Activated naive CD4-positive, alpha-beta T cell treated with anti-CD3 and anti-CD28 coated beads, Interleukin-2, amount 50 U/mL, for 16 hours (primary cell): ENCODE data around the gene SURF1.
"Not testable (repeated sequence)": the region's sequence is repeated elsewhere in the genome, so short reads cannot be mapped to it uniquely, and the experiment has no call there.

Experiments used
- DNase-seq: peaks from one replicate; pipeline ENCODE4 v3.0.0-alpha.2; 2020

Gene SURF1

GRCh38 chr9:133382507-133383141, 26.3 kb upstream of the SURF1 start:
- DNase-seq: no peak

GRCh38 chr9:133380734-133381133, 24.4 kb upstream of the SURF1 start:
- DNase-seq: no peak

- DNase-seq: no peak
These were observed 23.1 kb upstream of the SURF1 start for GRCh38 chr9:133379153-133380086.

- DNase-seq: no peak
These were observed 22.2 kb upstream of the SURF1 start for GRCh38 chr9:133378408-133378962.

- no peak for DNase-seq
These were observed 21.5 kb upstream of the SURF1 start for GRCh38 chr9:133377721-133378216.

- DNase-seq: not testable (repeated sequence)
These were observed 21.0 kb upstream of the SURF1 start for GRCh38 chr9:133377280-133377679.

GRCh38 chr9:133375724-133376654, 19.7 kb upstream of the SURF1 start, which contains the start of the genes STKLD1 and SURF4:
Gene STKLD1 (plus strand): TSS chr9:133376366. CDS start chr9:133376474, 108 bp downstream.
Gene SURF4 (minus strand): TSS chr9:133376060. CDS start chr9:133375969, 91 bp downstream.
- DNase-seq: peak; percentile 95

GRCh38 chr9:133375116-133375723, 18.9 kb upstream of the SURF1 start:
- no peak for DNase-seq

- DNase-seq: no peak
These were observed 18.4 kb upstream of the SURF1 start for GRCh38 chr9:133374612-133375115.

GRCh38 chr9:133372144-133372543, 15.9 kb upstream of the SURF1 start:
- no peak for DNase-seq

- peak; percentile 77 for DNase-seq
These were observed 15.0 kb upstream of the SURF1 start for GRCh38 chr9:133371261-133371711.

- DNase-seq: no peak
These were observed 14.4 kb upstream of the SURF1 start for GRCh38 chr9:133370685-133371084.

GRCh38 chr9:133369933-133370332, 13.6 kb upstream of the SURF1 start:
- DNase-seq: no peak

GRCh38 chr9:133369422-133369821, 13.1 kb upstream of the SURF1 start:
- no peak for DNase-seq

- no peak for DNase-seq
These were observed 12.1 kb upstream of the SURF1 start for GRCh38 chr9:133368249-133368881.

- no peak for DNase-seq
These were observed 11.5 kb upstream of the SURF1 start for GRCh38 chr9:133367778-133368177.

- DNase-seq: no peak
These were observed 10.9 kb upstream of the SURF1 start for GRCh38 chr9:133367221-133367620.

GRCh38 chr9:133366435-133366834, 10.1 kb upstream of the SURF1 start:
- DNase-seq: no peak

GRCh38 chr9:133362359-133363044, 6.2 kb upstream of the SURF1 start:
- no peak for DNase-seq

GRCh38 chr9:133361507-133362092, 5.3 kb upstream of the SURF1 start:
- DNase-seq: no peak
